ENCODE data around the gene RNASE4. TPM values are rescaled to one million over a fixed set of nuclear protein-coding genes. Genes with fewer than 3 reads are reported as not detected.

RNASE4 gene
- total and polyA plus RNA-seq, 2 donors (not counting 3 experiments of a cell fraction or from before 2014, with no cell fraction given) = 6.9 to 27.4 TPM

DNA sequence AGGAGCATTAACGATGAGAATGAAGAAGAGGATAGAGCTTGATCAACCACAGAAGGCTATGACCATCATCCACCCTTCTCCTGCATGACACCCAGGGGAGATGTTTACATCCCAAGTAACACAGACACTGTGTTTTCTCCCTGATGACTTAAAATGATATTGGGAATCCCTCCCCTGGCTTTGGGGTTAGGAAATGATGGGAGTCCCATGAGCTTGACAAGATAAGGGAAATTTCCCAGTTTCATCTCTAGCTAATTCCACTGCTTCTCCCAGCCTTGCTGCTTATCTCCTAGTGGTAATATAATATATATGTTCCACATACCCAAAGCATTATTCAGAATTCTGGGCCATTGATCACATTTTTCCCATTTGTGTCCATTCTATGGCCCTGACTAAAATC lies 38.9 kb upstream of the RNASE4 start:
- no peak for DNase-seq (ENCODE audit: low read depth, low spot score)
- Histone ChIP-seq H3K4me1 (ENCODE audit: control insufficient read depth, extremely low read depth, insufficient read depth, low read length) (no peaks in the 10 kb centered on the region), H3K79me2 (ENCODE audit: control insufficient read depth, insufficient read depth, low read length) (no peaks in the 10 kb centered on the region), H3K9me3 (replicated peaks; ENCODE audit: control insufficient read depth, insufficient read depth, low read length) (no peaks in the 10 kb centered on the region), H3K4me3 (replicated peaks in 1 of 3; ENCODE audit: insufficient read depth in 1 of 3, low read depth in 1 of 3, low read length in 3 of 3) (no peak overlapping the region), H2AFZ (ENCODE audit: low read depth, low read length) (no peak overlapping the region), H3K9me1 (replicated peaks; ENCODE audit: control insufficient read depth, extremely low read depth, insufficient read depth, low read length) (no peaks in the 10 kb centered on the region), H3K4me2 (ENCODE audit: insufficient read depth, low read length) (no peak overlapping the region), H4K20me1 (replicated peaks; ENCODE audit: control insufficient read depth, extremely low read depth, insufficient read depth, low read length) (no peaks in the 10 kb centered on the region), H3K27me3 (ENCODE audit: control insufficient read depth in 2 of 2, insufficient read depth in 2 of 2, low read length in 2 of 2) (peaks cover 12 to 17% of the 10 kb centered on the region in 2 experiments), H3K9ac (replicated peaks; ENCODE audit: extremely low read depth, insufficient read depth, low read length) (no peak overlapping the region), H3K27ac (ENCODE audit: insufficient read depth, low read depth, low read length) (no peak overlapping the region), H3K36me3 (ENCODE audit: control insufficient read depth in 2 of 2, extremely low read depth in 1 of 2, insufficient read depth in 2 of 2, low read length in 2 of 2) (no peaks in the 10 kb centered on the region)
- ChIA-PET POLR2A (no interaction called here), CTCF (interaction anchor here (1.2 kb wide), 1 partner anchor 36 kb away, joined by 3 read pairs; no protein-coding TSS in a partner anchor)
- dilution Hi-C loops (cut with MboI; ENCODE audit: extremely low pct_ligation_motif_present, low sequenced_read_pairs) (no loop called here), intact Hi-C loops (cut with micrococcal nuclease) (no loop called here)
- TF ChIP-seq POLR2A (IDR thresholded peaks at IDR 0.05; ENCODE audit: low read depth, low read length) (no peak), GATA2 (IDR thresholded peaks at IDR 0.05; ENCODE audit: insufficient read depth, insufficient read length, low read depth, low read length) (no peak), FOS (IDR thresholded peaks at IDR 0.05; ENCODE audit: borderline replicate concordance, insufficient read depth, low read length) (no peak), POLR2AphosphoS5 (IDR thresholded peaks at IDR 0.05; ENCODE audit: insufficient read depth, low read depth, low read length) (no peak), EZH2 (IDR thresholded peaks at IDR 0.05; ENCODE audit: borderline replicate concordance, low read depth, low read length, severe bottlenecking) (no peak), MYC (IDR thresholded peaks at IDR 0.05; ENCODE audit: low read depth, low read length) (no peak), JUN (IDR thresholded peaks at IDR 0.05; ENCODE audit: borderline replicate concordance, insufficient read depth, insufficient read length, low read depth) (no peak)
- TF ChIP-seq, protein P1, sequence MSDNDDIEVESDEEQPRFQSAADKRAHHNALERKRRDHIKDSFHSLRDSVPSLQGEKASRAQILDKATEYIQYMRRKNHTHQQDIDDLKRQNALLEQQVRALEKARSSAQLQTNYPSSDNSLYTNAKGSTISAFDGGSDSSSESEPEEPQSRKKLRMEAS (IDR thresholded peaks at IDR 0.05; ENCODE audit: insufficient read depth, insufficient read length) = no peak
- TF ChIP-seq, protein P2, sequence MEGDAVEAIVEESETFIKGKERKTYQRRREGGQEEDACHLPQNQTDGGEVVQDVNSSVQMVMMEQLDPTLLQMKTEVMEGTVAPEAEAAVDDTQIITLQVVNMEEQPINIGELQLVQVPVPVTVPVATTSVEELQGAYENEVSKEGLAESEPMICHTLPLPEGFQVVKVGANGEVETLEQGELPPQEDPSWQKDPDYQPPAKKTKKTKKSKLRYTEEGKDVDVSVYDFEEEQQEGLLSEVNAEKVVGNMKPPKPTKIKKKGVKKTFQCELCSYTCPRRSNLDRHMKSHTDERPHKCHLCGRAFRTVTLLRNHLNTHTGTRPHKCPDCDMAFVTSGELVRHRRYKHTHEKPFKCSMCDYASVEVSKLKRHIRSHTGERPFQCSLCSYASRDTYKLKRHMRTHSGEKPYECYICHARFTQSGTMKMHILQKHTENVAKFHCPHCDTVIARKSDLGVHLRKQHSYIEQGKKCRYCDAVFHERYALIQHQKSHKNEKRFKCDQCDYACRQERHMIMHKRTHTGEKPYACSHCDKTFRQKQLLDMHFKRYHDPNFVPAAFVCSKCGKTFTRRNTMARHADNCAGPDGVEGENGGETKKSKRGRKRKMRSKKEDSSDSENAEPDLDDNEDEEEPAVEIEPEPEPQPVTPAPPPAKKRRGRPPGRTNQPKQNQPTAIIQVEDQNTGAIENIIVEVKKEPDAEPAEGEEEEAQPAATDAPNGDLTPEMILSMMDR (IDR thresholded peaks at IDR 0.05; ENCODE audit: extremely low read depth in 1 of 2, insufficient read depth in 1 of 2, low read depth in 1 of 2, low read length in 2 of 2) = no peak
- BruUV-seq (replicated peaks) = no TSS peak
- FAIRE-seq = no peak
